Renal pelvis (tissue), 4 donors: ENCODE results near the gene DOC2B. TPM values are rescaled to one million over a fixed set of nuclear protein-coding genes. Genes with fewer than 3 reads are reported as not detected.
"Not testable (repeated sequence)": the region's sequence is repeated elsewhere in the genome, so short reads cannot be mapped to it uniquely, and the experiment has no call there.

ENCODE experiments used
- DNase-seq: peaks from one replicate; pipeline ENCODE4 v3.0.0-alpha.2; 2013
- polyA plus RNA-seq, 3 donors: library from polyadenylated mRNA; unstranded; fragments of 120-200 nt; gene quantifications; one replicate each; pipeline ENCODE4 v1.2.1, GENCODE V29; 2013; ENCODE audit not compliant: insufficient read length in 3 of 3

The DOC2B gene
- polyA plus RNA-seq, 3 donors = 50.1 to 73.7 (median 61.7) TPM

GRCh38 chr17:193841-194806 is 12.7 kb upstream of the DOC2B start:
- DNase-seq = peak; percentile 76

DNA sequence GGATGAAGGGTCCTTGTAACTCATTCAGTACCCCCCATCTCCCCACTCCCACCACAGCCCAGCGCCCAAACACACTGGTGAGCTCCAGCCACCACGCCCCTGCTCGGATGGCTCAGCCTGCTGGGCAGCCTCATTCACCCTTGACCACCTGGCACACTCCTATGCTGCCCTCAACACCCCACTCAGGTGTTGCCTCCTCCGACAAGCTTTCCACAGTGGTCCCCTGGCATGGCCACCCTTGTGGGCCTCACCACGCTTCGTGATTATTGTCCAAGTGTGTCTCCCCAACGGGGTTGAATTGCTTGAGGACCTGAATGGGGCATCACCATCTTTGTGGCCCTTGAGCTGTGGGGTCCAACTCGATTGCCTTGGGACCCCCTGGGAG is 12.0 kb upstream of the DOC2B start:
- DNase-seq = no peak

DNA sequence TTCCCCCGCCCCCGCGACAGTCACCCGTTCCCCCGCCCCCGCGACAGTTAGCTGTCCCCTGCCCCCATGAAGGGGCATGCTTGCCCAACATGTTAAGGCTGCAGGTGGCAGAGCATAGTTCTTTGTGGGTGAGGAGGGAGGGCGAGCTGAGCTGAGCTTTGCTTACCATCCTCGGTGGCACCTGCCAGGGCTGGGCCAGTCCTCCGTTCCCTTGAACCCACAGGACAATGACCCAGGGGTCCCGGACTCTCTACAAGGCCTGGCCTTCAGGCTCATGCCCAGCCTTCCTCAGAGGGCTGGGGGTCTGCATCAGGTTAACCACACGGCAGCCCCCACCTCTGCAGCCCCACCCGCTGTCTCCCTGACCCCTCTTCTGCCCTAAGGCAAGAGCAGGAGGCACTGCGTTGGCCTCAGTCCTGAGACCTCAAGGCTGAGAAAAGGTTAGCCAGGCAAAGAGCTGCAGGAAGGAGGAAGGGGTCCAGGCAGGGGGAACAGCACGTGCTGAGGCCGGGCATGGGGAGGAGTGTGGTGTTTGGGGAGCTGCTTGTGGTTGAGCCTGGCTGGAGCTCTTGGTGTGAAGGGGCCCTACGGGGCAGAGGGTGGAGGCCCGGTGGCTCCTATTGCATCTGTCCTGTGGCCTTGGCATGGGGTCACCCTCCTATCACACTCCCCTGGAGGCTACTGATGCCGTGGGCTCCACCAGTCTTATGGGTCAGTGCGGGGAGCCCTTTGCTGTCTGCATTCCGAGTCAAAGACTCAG is 11.4 kb upstream of the DOC2B start:
- DNase-seq = no peak

GRCh38 chr17:189444-189843 is 8.0 kb upstream of the DOC2B start:
- no peak for DNase-seq

DNA sequence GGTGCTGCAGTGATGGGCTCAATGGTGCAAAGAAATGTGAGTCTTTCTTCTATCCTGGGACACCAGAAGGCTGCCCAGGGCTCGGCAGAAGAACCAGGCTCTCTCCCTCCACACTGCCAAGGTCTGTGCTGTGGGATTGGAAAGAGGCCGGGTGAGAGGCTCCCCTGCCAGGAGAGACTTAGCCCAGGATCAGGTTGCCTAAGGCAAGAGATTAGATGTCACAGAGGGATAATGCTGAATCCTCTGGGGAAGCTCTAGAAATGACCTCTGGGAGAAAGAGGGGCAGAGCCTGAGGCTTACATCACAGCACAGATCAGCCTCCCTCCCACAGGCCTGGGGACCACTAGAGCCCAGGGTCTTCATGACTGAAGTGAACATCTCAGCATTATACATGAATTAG is 5.7 kb upstream of the DOC2B start:
- DNase-seq = no peak

- DNase-seq = no peak
Observed at GRCh38 chr17:185445-186138, 4.1 kb upstream of the DOC2B start.

DNA sequence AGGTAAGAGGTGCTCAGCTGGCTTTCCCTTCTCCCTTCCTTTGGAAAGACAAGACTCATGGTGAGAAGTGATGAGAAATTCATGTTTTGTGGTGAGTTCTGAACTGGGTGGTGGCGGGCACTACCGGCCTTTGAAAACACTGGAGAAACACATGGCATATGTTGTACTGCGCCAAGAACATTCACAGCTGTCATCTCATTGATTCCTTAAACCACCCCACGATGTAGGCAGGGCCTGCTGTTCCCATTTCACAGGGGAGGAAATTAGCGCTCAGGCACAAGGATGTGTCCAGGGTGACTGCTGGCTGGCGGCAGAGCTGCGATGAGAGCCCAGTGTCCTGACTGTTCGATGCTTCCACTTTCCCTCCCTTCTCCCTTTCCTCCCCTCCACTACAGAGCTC is 1.6 kb upstream of the DOC2B start:
- no peak for DNase-seq

- no peak for DNase-seq
Observed at GRCh38 chr17:182050-182751, 751 bp upstream of the DOC2B start.

DNA sequence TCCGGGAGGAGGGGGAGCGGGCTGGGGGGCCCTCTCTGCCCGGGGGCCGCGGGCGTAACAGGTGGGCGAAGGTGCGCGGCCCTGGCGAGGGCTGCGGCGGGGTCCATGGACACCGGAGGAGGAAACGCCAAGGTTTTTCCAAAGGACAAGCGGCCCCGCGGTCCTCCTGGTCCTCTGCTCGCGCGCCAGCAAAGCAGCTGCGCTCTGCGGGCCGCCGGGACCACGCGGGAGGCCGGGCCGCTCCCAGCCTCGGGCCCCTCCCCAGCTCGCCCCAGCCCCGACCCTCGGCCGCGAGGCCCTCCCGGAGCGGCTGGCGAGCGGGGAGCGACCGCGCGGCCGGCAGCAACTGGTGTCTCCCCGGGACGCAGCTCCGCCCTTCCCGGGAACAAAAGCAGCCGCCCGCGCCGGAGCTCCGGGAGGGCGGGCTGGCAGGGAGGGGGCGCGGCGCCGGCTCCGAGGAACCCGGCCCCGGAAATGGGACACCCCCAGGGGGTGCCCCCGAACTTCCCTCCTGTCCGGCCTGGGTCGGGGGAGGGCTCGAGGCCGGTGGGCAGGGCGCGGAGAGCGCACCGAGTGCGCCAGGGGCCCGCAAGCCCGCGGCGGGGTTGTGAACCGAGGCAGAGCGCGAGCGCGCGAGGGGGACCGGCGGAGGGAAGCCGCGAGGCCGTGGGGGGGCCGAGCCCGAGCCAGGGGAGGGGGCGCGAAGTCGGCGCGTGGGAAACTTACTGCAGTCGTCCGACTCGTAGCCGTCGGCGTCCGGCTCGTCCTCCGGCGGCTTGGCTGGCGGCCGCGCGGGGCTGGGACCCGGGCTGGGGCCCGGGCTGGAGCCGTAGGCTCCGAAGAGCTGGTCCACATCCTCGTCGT is 837 bp downstream of the DOC2B start:
- DNase-seq = no peak

GRCh38 chr17:179781-180380 is 1.6 kb downstream of the DOC2B start:
- DNase-seq = no peak

DNA sequence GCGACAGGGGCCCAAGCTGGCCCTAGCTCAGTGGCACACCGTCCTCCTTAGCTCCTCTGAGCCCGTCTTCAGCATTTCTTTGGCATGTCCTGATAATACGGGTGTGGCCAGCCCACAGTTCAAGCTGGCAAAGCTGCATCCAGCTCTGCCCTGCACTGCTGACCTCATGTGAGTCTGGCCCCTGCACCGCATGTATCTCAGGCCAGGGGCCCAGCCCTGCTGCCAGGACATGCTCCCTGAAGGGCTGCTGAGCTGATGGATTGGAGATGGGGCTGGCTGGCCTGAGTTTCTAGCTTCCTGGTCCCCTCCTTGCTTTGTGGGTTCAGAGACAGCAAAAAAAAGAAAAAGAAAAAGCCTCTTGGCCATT is 2.4 kb downstream of the DOC2B start:
- no peak for DNase-seq

GRCh38 chr17:178292-179065 is 3.0 kb downstream of the DOC2B start:
- DNase-seq = no peak

GRCh38 chr17:177762-178161 is 3.7 kb downstream of the DOC2B start:
- DNase-seq = no peak

DNA sequence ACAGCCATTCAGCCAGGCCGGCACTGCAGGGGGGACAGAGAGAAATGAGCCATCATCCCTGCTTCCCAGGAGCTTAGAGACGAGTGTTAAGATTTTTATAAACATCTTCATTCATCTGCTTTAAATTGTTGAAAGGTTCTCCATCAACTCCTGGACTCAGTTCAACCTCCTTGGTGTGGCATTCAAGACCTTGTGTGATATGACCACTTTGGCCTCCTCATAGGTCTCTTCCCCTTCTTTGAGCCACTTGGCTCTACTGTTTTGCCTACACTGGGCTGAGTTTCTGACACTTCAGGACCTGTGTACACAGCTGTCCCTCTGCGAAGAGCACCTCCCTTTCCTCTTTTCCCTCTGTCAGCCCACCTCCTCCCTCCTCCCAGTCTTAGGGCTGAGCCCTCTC is 4.3 kb downstream of the DOC2B start:
- no peak for DNase-seq

- DNase-seq = no peak
Observed at GRCh38 chr17:173166-173911, 8.1 kb downstream of the DOC2B start.

DNA sequence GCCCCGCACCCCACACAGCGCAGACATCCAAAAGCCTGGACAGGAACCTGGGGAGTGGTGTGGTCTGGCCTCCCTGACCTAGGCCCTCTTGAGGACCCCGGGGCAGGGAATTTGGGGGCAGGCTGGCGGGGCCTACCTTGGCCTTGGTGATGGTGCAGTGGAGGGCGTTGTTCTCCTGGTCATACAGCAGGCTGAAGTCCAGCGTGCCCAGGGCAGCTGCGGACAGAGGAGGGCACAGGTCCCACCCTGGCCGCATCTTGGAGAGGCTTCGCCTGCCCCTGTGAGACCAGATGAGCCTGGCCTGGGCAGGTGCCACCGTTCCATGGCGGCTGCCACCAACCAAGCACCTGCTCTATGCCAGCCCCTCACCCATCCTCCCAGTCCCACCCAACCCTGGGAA is 9.0 kb downstream of the DOC2B start:
- no peak for DNase-seq

DNA sequence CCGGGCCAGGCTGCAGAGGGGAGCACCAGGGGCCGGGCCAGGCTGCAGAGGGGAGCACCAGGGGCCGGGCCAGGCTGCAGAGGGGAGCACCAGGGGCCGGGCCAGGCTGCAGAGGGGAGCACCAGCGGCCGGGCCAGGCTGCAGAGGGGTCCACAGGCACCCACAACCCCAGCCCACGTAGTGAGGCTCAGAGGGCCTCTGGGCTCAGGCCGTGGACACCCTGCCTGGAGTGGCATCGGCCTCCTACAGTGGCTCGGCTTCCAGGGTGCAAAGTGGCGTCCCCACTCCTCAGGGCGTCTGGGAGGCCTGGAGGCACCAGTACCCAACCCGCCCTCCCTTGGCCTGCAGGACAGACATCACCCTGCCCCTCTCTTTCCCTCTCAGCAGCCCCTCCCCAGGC is 9.6 kb downstream of the DOC2B start:
- no peak for DNase-seq

- DNase-seq = no peak
Observed at GRCh38 chr17:170130-170670, 11.2 kb downstream of the DOC2B start.

- DNase-seq = not testable (repeated sequence)
Observed at GRCh38 chr17:168614-169013, 12.8 kb downstream of the DOC2B start.
